Prostate gland (tissue), 2 donors: Measurements from ENCODE around the gene PCDH17. TPM values are rescaled to one million over a fixed set of nuclear protein-coding genes. Genes with fewer than 3 reads are reported as not detected.

Experiments
- DNase-seq: peaks from one replicate; pipeline ENCODE4 v3.0.0-alpha.2; 2019; ENCODE audit warnings: low spot score
- H3K27ac ChIP-seq, 2 donors: fragments of 200-600 bp; sonication (generic); 2 replicates each; pipeline ENCODE4 v1.5.1; 2017 to 2019
- H3K27me3 ChIP-seq: fragments of 200-600 bp; sonication (generic); replicated peaks from 2 replicates; pipeline ENCODE4 v1.5.1; 2019; ENCODE audit not compliant: insufficient read depth
- H3K36me3 ChIP-seq, 2 donors: fragments of 200-600 bp; sonication (generic); 1 replicate in 1 of 2; 2 replicates in 1 of 2; pipeline versions ENCODE4 v1.5.1 to v1.8.1; 2017 to 2019
- H3K4me1 ChIP-seq: fragments of 200-600 bp; sonication (generic); replicated peaks from 2 replicates; pipeline ENCODE4 v1.5.1; 2019
- H3K4me3 ChIP-seq, 2 donors: fragments of 200-600 bp; sonication (generic); 2 replicates each; pipeline ENCODE4 v1.5.1; 2017 to 2019
- H3K9me3 ChIP-seq: fragments of 200-600 bp; sonication (generic); 2 replicates; pipeline ENCODE4 v1.5.1; 2017
- CTCF ChIP-seq, 4 experiments: fragments of 200-600 bp in 2 of 4; fragments of 450-650 bp in 2 of 4; sonication (generic) in 2 of 4; IDR thresholded peaks; 1 replicate in 3 of 4; 2 replicates in 1 of 4; pipeline ENCODE4 v1.5.1; 2016 to 2019; ENCODE audit warnings: antibody characterized with exemption in 4 of 4, mild to moderate bottlenecking in 2 of 4, moderate library complexity in 2 of 4
- POLR2A ChIP-seq: fragments of 450-650 bp; IDR thresholded peaks from one replicate; pipeline ENCODE4 v1.6.1; 2016; ENCODE audit warnings: antibody characterized with exemption, mild to moderate bottlenecking
- POLR2AphosphoS5 ChIP-seq: sonication (generic); formaldehyde crosslinking; IDR thresholded peaks from one replicate; pipeline ENCODE4 v1.6.1; 2017; ENCODE audit warnings: antibody characterized with exemption
- WGBS: methylation state at CpG from one replicate; pipeline ENCODE4 v1.1.5; 2018; 5-methylcytosine and 5-hydroxymethylcytosine counted together
- intact Hi-C: fragments of 100-400 bp; cut with DNase I; formaldehyde crosslinking; loops from one replicate; pipeline ENCODE4 v1.14.2; 2022
- total RNA-seq, 2 donors: library from RNA; depleted of rRNA; stranded (reverse); fragments of >200 nt; gene quantifications; one replicate each; pipeline ENCODE4 v1.1.0, GENCODE V29; 2016

PCDH17 gene
- total RNA-seq, 2 donors from 2014 or later, result 2.5 to 13.7 TPM

GRCh38 chr13:57725480-57725879 lies 93.9 kb downstream of the PCDH17 start:
- H3K27me3 ChIP-seq, result no peaks in the 10 kb centered on the region
- no peaks in the 10 kb centered on the region for H3K36me3 ChIP-seq
- WGBS, result 51% methylated on average over 2 of the region's 2 CpGs
- no peak overlapping the region for H3K4me3 ChIP-seq
- intact Hi-C loops, result no loop called here
- H3K4me1 ChIP-seq, result no peaks in the 10 kb centered on the region
- H3K27ac ChIP-seq, result no peak overlapping the region
- no peaks in the 10 kb centered on the region for H3K9me3 ChIP-seq
- TF ChIP-seq CTCF (IDR thresholded peaks at IDR 0.05) (no peak), POLR2AphosphoS5 (no peak), POLR2A (no peak)
- DNase-seq, result no peak

GRCh38 chr13:57726981-57727380 lies 95.4 kb downstream of the PCDH17 start:
- H3K27ac ChIP-seq, result no peak overlapping the region
- no peaks in the 10 kb centered on the region for H3K4me1 ChIP-seq
- TF ChIP-seq POLR2A, result no peak
- no peak for TF ChIP-seq POLR2AphosphoS5
- no peak for TF ChIP-seq CTCF (IDR thresholded peaks at IDR 0.05)
- no peaks in the 10 kb centered on the region for H3K27me3 ChIP-seq
- H3K4me3 ChIP-seq, result no peak overlapping the region
- H3K9me3 ChIP-seq, result no peaks in the 10 kb centered on the region
- DNase-seq, result no peak
- 79% methylated on average over 1 of the region's 1 CpG for WGBS
- no peaks in the 10 kb centered on the region for H3K36me3 ChIP-seq
- intact Hi-C loops, result no loop called here

GRCh38 chr13:57734306-57734705 lies 102.8 kb downstream of the PCDH17 start:
- TF ChIP-seq POLR2A, result no peak
- no peak for TF ChIP-seq CTCF (IDR thresholded peaks at IDR 0.05)
- TF ChIP-seq POLR2AphosphoS5, result no peak
- WGBS, result 48% methylated on average over 2 of the region's 2 CpGs
- H3K27ac ChIP-seq, result no peak overlapping the region
- no peaks in the 10 kb centered on the region for H3K4me1 ChIP-seq
- no peaks in the 10 kb centered on the region for H3K9me3 ChIP-seq
- H3K4me3 ChIP-seq, result no peak overlapping the region
- intact Hi-C loops, result no loop called here
- no peaks in the 10 kb centered on the region for H3K27me3 ChIP-seq
- DNase-seq, result no peak
- H3K36me3 ChIP-seq, result no peaks in the 10 kb centered on the region

- Histone ChIP-seq H3K36me3 (no peaks in the 10 kb centered on the region), H3K27me3 (no peaks in the 10 kb centered on the region), H3K4me3 (no peak overlapping the region), H3K4me1 (no peaks in the 10 kb centered on the region), H3K9me3 (no peaks in the 10 kb centered on the region), H3K27ac (no peak overlapping the region)
- intact Hi-C loops, result no loop called here
- WGBS, result 64% methylated on average over 2 of the region's 2 CpGs
- DNase-seq, result no peak
- TF ChIP-seq POLR2AphosphoS5, result no peak
- TF ChIP-seq CTCF (IDR thresholded peaks at IDR 0.05), result no peak
- TF ChIP-seq POLR2A, result no peak
These were observed 107.5 kb downstream of the PCDH17 start for GRCh38 chr13:57739089-57739488.

- intact Hi-C loops, result no loop called here
- no peak overlapping the region for H3K4me3 ChIP-seq
- no peak overlapping the region for H3K27ac ChIP-seq
These were observed 108.1 kb downstream of the PCDH17 start for GRCh38 chr13:57739543-57740190.

More at GRCh38 chr13:57739543-57740190, 108.1 kb downstream of the PCDH17 start:
- 77% methylated on average over 4 of the region's 4 CpGs for WGBS
- Histone ChIP-seq H3K4me1 (no peaks in the 10 kb centered on the region), H3K27me3 (no peaks in the 10 kb centered on the region), H3K36me3 (no peaks in the 10 kb centered on the region), H3K9me3 (no peaks in the 10 kb centered on the region)
- TF ChIP-seq POLR2AphosphoS5, result no peak
- TF ChIP-seq CTCF (IDR thresholded peaks at IDR 0.05), result no peak
- TF ChIP-seq POLR2A, result no peak
- no peak for DNase-seq
